Measurements from ENCODE around the gene ITGA7. TPM values are rescaled to one million over a fixed set of nuclear protein-coding genes. Genes with fewer than 3 reads are reported as not detected.

ITGA7 gene
- total RNA-seq, 1 donor from 2014 or later: 156 TPM

- Mint-ChIP-seq H3K27me3 (ENCODE audit: unreplicated experiment) (peaks cover 4% of the 10 kb centered on the region), H3K4me3 (ENCODE audit: unreplicated experiment) (peak overlapping the region; percentile 88), H3K4me1 (ENCODE audit: low read depth, unreplicated experiment) (peaks cover 21% of the 10 kb centered on the region), H3K27ac (ENCODE audit: unreplicated experiment) (peak overlapping the region; percentile 88), H3K36me3 (ENCODE audit: unreplicated experiment) (no peaks in the 10 kb centered on the region), H3K9me3 (ENCODE audit: unreplicated experiment) (peaks cover 5% of the 10 kb centered on the region)
- no peak for TF ChIP-seq CTCF (IDR thresholded peaks at IDR 0.05; ENCODE audit: partially characterized antibody, unreplicated experiment)
- DNase-seq: no peak
Observed at GRCh38 chr12:55737581-55738122, 29.9 kb upstream of the ITGA7 start.

GRCh38 chr12:55736780-55737580 lies 29.3 kb upstream of the ITGA7 start:
- peak overlapping the region; percentile 88 for H3K27ac Mint-ChIP-seq (ENCODE audit: unreplicated experiment)
- peak overlapping the region; percentile 88 for H3K4me3 Mint-ChIP-seq (ENCODE audit: unreplicated experiment)
- peaks cover 2% of the 10 kb centered on the region for H3K27me3 Mint-ChIP-seq (ENCODE audit: unreplicated experiment)
- peak; percentile 83 for DNase-seq
- no peaks in the 10 kb centered on the region for H3K36me3 Mint-ChIP-seq (ENCODE audit: unreplicated experiment)
- H3K9me3 Mint-ChIP-seq (ENCODE audit: unreplicated experiment): peaks cover 2% of the 10 kb centered on the region
- peaks cover 19% of the 10 kb centered on the region for H3K4me1 Mint-ChIP-seq (ENCODE audit: low read depth, unreplicated experiment)
- peak; percentile 75 for TF ChIP-seq CTCF (IDR thresholded peaks at IDR 0.05; ENCODE audit: partially characterized antibody, unreplicated experiment)

GRCh38 chr12:55736076-55736475 lies 28.4 kb upstream of the ITGA7 start:
- Mint-ChIP-seq H3K36me3 (ENCODE audit: unreplicated experiment) (no peaks in the 10 kb centered on the region), H3K27me3 (ENCODE audit: unreplicated experiment) (peaks cover 2% of the 10 kb centered on the region), H3K27ac (ENCODE audit: unreplicated experiment) (peak overlapping the region; percentile 63), H3K4me1 (ENCODE audit: low read depth, unreplicated experiment) (peaks cover 15% of the 10 kb centered on the region), H3K9me3 (ENCODE audit: unreplicated experiment) (peaks cover 1% of the 10 kb centered on the region), H3K4me3 (ENCODE audit: unreplicated experiment) (no peak overlapping the region)
- no peak for TF ChIP-seq CTCF (IDR thresholded peaks at IDR 0.05; ENCODE audit: partially characterized antibody, unreplicated experiment)
- DNase-seq: no peak

- Mint-ChIP-seq H3K36me3 (ENCODE audit: unreplicated experiment) (no peaks in the 10 kb centered on the region), H3K27ac (ENCODE audit: unreplicated experiment) (no peak overlapping the region), H3K27me3 (ENCODE audit: unreplicated experiment) (peaks cover 13% of the 10 kb centered on the region), H3K9me3 (ENCODE audit: unreplicated experiment) (peaks cover 7% of the 10 kb centered on the region), H3K4me3 (ENCODE audit: unreplicated experiment) (no peak overlapping the region), H3K4me1 (ENCODE audit: low read depth, unreplicated experiment) (peaks cover 21% of the 10 kb centered on the region)
- TF ChIP-seq CTCF (IDR thresholded peaks at IDR 0.05; ENCODE audit: partially characterized antibody, unreplicated experiment): no peak
- DNase-seq: no peak
Observed at GRCh38 chr12:55734595-55734994, 26.9 kb upstream of the ITGA7 start.

- H3K4me3 Mint-ChIP-seq (ENCODE audit: unreplicated experiment): no peak overlapping the region
- no peaks in the 10 kb centered on the region for H3K36me3 Mint-ChIP-seq (ENCODE audit: unreplicated experiment)
- H3K4me1 Mint-ChIP-seq (ENCODE audit: low read depth, unreplicated experiment): peaks cover 22% of the 10 kb centered on the region
Observed at GRCh38 chr12:55733858-55734257, 26.2 kb upstream of the ITGA7 start.

More at GRCh38 chr12:55733858-55734257, 26.2 kb upstream of the ITGA7 start:
- Mint-ChIP-seq H3K27me3 (ENCODE audit: unreplicated experiment) (peaks cover 17% of the 10 kb centered on the region), H3K27ac (ENCODE audit: unreplicated experiment) (no peak overlapping the region), H3K9me3 (ENCODE audit: unreplicated experiment) (peaks cover 9% of the 10 kb centered on the region)
- TF ChIP-seq CTCF (IDR thresholded peaks at IDR 0.05; ENCODE audit: partially characterized antibody, unreplicated experiment): no peak
- no peak for DNase-seq

Data from glutamatergic neuron (in vitro differentiated cells).